Ramos (cell line): ENCODE results near the gene UBE2J2.

ENCODE experiments used
- in situ Hi-C: fragments of 300-500 bp; cut with MboI; formaldehyde crosslinking; loops from one replicate; pipeline ENCODE4 v1.14.3; 2022; ENCODE audit warnings: low sequenced_read_pairs; ENCODE audit not compliant: unreplicated experiment

UBE2J2 gene

DNA sequence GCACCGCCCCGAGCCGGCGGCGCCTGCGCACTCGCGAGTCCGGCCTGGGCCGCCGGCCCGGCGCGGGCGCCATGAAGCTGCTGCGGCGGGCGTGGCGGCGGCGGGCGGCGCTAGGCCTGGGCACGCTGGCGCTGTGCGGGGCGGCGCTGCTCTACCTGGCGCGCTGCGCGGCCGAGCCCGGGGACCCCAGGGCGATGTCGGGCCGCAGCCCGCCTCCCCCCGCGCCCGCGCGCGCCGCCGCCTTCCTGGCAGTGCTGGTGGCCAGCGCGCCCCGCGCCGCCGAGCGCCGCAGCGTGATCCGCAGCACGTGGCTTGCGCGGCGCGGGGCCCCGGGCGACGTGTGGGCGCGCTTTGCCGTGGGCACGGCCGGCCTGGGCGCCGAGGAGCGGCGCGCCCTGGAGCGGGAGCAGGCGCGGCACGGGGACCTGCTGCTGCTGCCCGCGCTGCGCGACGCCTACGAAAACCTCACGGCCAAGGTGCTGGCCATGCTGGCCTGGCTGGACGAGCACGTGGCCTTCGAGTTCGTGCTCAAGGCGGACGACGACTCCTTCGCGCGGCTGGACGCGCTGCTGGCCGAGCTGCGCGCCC lies 41.4 kb downstream of the UBE2J2 start, which contains the start of gene B3GALT6:
TSS of gene B3GALT6 (plus strand) at position 30 of the 588 bp plus-strand sequence. CDS start at position 72, 42 bp downstream.
- in situ Hi-C loops, result loop anchor here (10.0 kb wide), 1 partner anchor 118 kb away; the partner anchor contains the start of gene C1orf159

GRCh38 chr1:1231400-1232207 lies 42.0 kb downstream of the UBE2J2 start, which contains the start of gene SDF4:
Gene SDF4 (minus strand): TSS chr1:1232001. CDS start chr1:1228772, 3,229 bp downstream.
- in situ Hi-C loops, result loop anchor here (10.0 kb wide), 1 partner anchor 117 kb away; the partner anchor contains the start of gene C1orf159

- in situ Hi-C loops, result loop anchor here (10.0 kb wide), 1 partner anchor 116 kb away; the partner anchor contains the start of gene C1orf159
Measured at GRCh38 chr1:1230656-1231399, 42.8 kb downstream of the UBE2J2 start.

DNA sequence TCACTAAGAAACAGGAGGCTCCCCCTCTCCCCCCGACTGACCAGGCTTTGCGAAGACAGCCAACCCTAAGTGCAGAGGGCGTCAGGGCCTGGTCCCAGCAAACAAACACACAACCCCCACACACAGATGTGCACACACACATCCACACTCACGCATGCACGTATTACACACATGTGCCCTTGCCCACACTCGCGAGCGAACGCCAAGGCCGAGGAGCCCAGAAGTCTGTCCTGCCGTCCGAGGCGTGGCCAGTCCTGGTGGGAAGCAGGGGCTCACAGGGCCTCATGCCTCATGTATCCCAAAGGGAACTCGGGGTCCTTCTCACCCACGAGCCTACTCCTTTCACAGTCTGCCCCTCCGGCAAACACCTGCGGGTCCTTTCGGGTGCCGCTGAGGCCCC lies 43.9 kb downstream of the UBE2J2 start:
- in situ Hi-C loops, result loop anchor here (10.0 kb wide), 1 partner anchor 115 kb away; the partner anchor contains the start of gene C1orf159

DNA sequence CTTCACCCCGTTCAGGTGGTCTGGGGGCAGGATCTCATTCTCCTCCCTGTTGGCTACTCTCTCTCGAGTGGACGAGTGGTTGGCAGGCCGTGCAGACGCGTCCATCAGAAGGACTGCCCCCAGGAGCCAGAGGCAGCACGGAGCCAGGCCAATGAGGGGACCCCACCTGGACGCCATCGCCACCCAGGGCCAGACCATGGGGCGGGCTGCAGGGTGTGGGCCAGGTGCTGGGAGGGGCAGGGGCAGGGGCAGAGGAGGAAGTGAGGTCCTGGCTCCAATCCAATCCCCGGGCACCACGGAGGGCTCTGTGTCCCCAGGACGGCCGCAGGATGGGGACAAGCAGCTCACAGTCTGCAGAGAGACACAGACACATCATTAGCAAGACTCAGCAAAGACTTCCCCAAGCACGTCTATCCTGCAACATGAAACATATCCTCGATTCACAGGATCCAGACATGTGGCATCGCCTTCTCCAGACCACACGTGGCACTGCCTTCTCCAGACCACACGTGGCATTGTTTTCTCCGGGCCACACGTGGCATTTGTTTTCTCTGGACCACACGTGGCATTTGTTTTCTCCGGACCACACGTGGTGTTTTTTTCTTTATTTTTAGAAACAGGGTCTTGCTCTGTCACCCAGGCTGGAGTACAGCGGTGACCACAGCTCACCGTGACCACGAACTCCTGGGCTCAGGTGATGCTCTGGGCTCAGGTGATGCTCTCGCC lies 44.9 kb downstream of the UBE2J2 start:
- in situ Hi-C loops, result no loop called here

GRCh38 chr1:1228187-1228586 lies 45.5 kb downstream of the UBE2J2 start:
- in situ Hi-C loops, result no loop called here

GRCh38 chr1:1227386-1227785 lies 46.3 kb downstream of the UBE2J2 start:
- in situ Hi-C loops, result no loop called here

DNA sequence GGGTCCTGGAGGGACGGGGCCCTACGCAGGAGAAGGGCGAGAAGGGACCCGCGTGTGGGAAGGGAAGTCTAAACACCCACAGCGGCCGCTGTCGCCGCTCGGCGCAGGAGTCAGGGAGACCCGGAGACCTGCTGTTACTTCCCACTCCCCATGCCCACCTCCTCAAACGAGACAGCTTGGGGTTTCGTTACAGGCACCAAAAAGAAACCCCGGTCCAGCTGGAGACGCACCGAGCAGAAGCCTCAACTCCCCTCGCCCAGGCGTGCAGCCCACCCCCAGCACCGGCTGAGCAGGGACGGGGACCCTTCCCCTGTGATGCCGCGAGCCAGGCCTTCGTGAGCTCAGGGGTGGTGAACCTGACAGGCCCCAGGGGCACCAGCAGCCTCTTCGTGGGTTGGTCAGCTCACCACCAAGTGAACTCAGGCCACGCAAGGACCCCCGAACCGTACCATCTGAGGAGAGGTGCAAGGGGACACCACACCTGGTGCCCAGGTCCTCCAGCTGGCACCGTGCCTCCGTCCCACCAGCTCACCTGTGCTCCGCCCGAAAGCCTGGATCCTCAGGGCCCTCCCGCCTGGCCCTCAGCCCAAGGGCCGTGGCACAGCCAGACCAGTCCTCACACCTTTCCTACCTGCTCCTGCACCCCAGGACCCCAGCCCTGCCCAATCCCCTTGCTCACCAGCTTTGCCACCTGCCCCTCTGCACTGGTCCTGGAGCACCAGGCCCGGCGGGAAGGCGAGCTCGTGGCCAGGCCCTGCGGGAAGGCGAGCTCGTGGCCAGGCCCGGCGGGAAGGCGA lies 46.9 kb downstream of the UBE2J2 start:
- in situ Hi-C loops, result no loop called here

- in situ Hi-C loops, result no loop called here
Measured at GRCh38 chr1:1225913-1226312, 47.7 kb downstream of the UBE2J2 start.

GRCh38 chr1:1225238-1225845 lies 48.3 kb downstream of the UBE2J2 start:
- in situ Hi-C loops, result no loop called here

- in situ Hi-C loops, result no loop called here
Measured at GRCh38 chr1:1223891-1224290, 49.8 kb downstream of the UBE2J2 start.

GRCh38 chr1:1223321-1223720 lies 50.3 kb downstream of the UBE2J2 start:
- in situ Hi-C loops, result no loop called here

GRCh38 chr1:1222575-1223225 lies 51.0 kb downstream of the UBE2J2 start:
- in situ Hi-C loops, result no loop called here

GRCh38 chr1:1221887-1222574 lies 51.6 kb downstream of the UBE2J2 start:
- in situ Hi-C loops, result no loop called here

GRCh38 chr1:1220197-1220596 lies 53.5 kb downstream of the UBE2J2 start:
- in situ Hi-C loops, result no loop called here

DNA sequence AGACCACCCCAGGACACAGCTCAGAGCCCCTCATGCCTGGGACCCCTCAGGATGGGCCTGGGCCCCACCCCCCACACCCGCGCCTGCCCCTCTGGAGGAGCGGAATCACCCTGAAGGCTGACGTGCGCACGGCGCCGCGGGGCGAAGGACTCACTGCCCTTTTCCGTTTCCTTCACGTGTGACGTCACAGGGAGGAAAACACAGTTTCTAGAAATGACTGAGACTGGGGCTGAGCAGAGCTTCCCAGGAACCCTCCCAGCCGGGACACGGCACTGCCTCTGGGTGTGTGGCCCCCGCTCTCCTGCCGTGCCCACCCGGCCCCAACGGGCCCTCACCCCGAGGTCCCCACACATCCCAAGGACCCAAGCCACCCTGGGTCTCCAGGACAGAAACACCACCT lies 54.3 kb downstream of the UBE2J2 start:
- in situ Hi-C loops, result no loop called here

DNA sequence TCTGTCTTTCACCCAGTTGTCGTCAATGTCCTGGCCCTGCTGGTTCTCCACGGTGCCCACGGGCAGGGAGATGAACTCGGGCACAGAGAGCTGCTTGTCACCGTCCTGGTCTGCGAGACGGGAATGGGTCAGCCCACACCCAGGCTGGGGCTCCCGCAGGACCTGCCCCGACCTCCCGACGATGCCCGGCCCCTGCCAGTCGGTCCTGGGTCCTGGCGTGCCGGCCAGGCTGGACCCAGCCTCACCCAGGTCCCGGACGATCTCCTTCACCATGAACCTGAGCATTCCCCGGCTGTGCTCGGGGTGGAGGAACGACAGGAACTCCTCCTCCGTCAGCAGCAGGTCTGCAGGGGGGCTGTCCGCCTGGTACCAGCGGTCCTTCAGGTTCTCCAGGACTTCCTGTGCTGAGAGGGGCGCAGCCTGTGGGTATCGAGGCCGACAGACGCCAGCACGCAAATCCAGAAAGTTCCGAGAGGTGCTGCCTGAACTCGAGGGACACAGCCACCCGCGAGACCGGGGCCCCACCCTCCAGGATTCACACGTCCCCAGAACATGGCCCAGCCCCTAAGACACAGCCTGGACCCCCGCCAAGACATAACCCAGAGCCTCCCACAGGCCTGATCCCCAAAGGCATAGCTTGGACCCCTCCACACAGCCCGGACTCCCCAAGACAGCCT lies 55.0 kb downstream of the UBE2J2 start:
- in situ Hi-C loops, result no loop called here
